LHCN-M2 (cell line): ENCODE results near the gene NUF2. TPM values are rescaled to one million over a fixed set of nuclear protein-coding genes. Genes with fewer than 3 reads are reported as not detected.
"Not testable (repeated sequence)": the region's sequence is repeated elsewhere in the genome, so short reads cannot be mapped to it uniquely, and the experiment has no call there.

Experiments
- DNase-seq: peaks from one replicate; pipeline ENCODE4 v3.0.0-alpha.2; 2012; ENCODE audit warnings: low read depth
- polyA plus RNA-seq: library from polyadenylated mRNA; unstranded; fragments of >200 nt; gene quantifications from one replicate; pipeline ENCODE4 v1.2.1, GENCODE V29; 2012; ENCODE audit warnings: missing spikeins
- total RNA-seq: library from RNA; depleted of rRNA; stranded (reverse); fragments of >200 nt; gene quantifications from 2 replicates; pipeline ENCODE4 v1.2.3, GENCODE V29; 2014; rRNA removed

Gene NUF2
- 78.2 and 82.9 TPM in 2 replicates for total RNA-seq
- 10.8 TPM for polyA plus RNA-seq

GRCh38 chr1:163321311-163322305 lies at the start of gene NUF2:
Gene NUF2, plus strand, starts transcription at chr1:163321954. Its CDS starts 4,098 bp downstream, at chr1:163326052.
- peak; percentile 99 for DNase-seq

GRCh38 chr1:163273766-163274441 lies 47.9 kb upstream of the NUF2 start:
- DNase-seq, result no peak

- peak; percentile 15 for DNase-seq
Measured at GRCh38 chr1:163275222-163275621, 46.5 kb upstream of the NUF2 start.

GRCh38 chr1:163278602-163279001 lies 43.2 kb upstream of the NUF2 start:
- no peak for DNase-seq

GRCh38 chr1:163284867-163285266 lies 36.9 kb upstream of the NUF2 start:
- DNase-seq, result not testable (repeated sequence)

GRCh38 chr1:163290025-163290640 lies 31.6 kb upstream of the NUF2 start:
- DNase-seq, result no peak

- no peak for DNase-seq
Measured at GRCh38 chr1:163291461-163291860, 30.3 kb upstream of the NUF2 start.

- DNase-seq, result not testable (repeated sequence)
Measured at GRCh38 chr1:163292153-163292552, 29.6 kb upstream of the NUF2 start.

- not testable (repeated sequence) for DNase-seq
Measured at GRCh38 chr1:163293497-163293896, 28.3 kb upstream of the NUF2 start.

- DNase-seq, result no peak
Measured at GRCh38 chr1:163295949-163296348, 25.8 kb upstream of the NUF2 start.

GRCh38 chr1:163296504-163297263 lies 25.1 kb upstream of the NUF2 start:
- DNase-seq, result no peak

GRCh38 chr1:163298365-163298764 lies 23.4 kb upstream of the NUF2 start:
- DNase-seq, result no peak

GRCh38 chr1:163300568-163300967 lies 21.2 kb upstream of the NUF2 start:
- DNase-seq, result no peak

GRCh38 chr1:163303561-163303960 lies 18.2 kb upstream of the NUF2 start:
- DNase-seq, result no peak

- no peak for DNase-seq
Measured at GRCh38 chr1:163305441-163305840, 16.3 kb upstream of the NUF2 start.

GRCh38 chr1:163307479-163308171 lies 14.1 kb upstream of the NUF2 start:
- DNase-seq, result peak; percentile 91

GRCh38 chr1:163308811-163309210 lies 12.9 kb upstream of the NUF2 start:
- peak; percentile 6 for DNase-seq

GRCh38 chr1:163315773-163316374 lies 5.9 kb upstream of the NUF2 start:
- peak; percentile 52 for DNase-seq

- peak; percentile 18 for DNase-seq
Measured at GRCh38 chr1:163320891-163321290, 863 bp upstream of the NUF2 start.

GRCh38 chr1:163323339-163323738 lies 1.6 kb downstream of the NUF2 start:
- not testable (repeated sequence) for DNase-seq
